RKO (cell line): Measurements from ENCODE around the gene KAZALD1.

Experiments
- DNase-seq: peaks from one replicate; pipeline ENCODE4 v3.0.0-alpha.2; 2016; ENCODE audit warnings: low spot score

The KAZALD1 gene

DNA sequence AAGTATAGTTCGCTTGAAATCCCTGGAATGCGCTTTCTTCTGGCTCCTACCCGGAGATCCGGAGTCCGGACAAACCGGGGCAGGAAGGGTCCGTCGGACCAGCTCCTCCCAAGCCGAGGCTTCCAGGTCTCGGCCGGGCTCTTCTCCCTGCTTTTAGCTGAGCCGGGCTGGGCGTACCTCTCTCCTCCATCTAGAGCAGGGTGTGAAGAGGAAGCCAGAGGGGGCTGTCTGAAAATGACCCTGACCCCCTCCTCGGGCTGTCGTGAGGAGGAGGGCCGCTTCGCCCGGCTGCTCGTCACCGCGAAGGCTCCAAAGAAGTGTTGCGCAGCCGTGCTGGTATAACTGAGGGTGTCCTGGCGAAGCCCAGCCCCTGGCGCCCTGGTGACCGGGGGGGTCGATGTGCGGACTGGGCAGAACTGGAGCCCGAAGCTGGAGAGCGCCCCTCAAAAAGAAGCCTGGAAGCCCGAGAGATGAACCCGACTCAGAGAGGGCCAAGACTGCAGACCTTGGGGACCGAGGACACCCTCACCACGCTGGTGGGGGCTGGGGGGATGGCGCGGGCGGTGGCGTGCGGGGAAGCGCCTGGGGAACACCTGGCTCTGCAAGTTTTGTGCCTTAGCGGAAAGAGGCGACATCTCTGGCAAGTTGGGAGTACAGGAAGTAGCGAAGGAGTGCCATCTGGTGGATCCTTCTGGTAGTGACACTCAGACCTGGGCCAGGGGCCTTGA, 5.7 kb downstream of the KAZALD1 start:
- DNase-seq: peak; percentile 90

DNA sequence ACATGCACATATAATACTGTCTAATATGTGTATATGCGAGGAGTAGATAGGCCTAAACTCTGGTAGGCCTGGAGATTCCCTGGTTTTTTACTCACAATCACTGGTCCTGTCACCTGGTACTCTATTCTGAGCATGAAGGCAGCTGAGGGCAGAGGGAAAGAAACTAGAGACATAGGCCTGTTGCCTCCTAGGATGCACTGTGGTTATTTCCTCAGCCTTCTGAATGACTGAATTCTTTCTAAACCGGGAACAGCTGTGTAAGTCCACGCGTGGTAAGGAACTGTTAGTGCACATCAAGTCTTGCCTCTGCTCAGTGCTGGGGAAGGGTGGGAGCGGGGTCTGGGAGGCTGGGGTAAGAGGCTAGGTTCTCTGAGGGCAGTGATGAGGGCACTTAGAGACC, 7.7 kb downstream of the KAZALD1 start:
- no peak for DNase-seq

DNA sequence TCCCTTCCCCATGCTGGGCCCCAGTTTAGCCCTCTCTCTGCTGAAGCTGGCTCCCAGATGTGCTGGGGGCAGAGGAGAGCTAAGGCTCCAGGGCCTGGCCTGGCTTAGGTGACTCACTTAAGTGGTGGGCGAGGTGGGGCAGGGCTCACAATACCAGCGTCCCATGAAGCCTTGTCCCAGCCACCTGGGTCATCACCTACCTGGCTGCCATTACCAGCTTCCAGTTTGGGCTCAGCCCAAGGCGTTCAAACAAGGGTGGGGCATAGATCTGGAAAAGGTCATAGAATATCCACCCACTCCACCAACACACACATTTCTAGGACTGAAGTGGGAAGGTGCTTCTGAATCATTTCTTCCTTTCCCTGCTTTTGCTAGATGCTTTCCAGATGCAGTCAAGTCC, 8.3 kb downstream of the KAZALD1 start:
- DNase-seq: no peak

DNA sequence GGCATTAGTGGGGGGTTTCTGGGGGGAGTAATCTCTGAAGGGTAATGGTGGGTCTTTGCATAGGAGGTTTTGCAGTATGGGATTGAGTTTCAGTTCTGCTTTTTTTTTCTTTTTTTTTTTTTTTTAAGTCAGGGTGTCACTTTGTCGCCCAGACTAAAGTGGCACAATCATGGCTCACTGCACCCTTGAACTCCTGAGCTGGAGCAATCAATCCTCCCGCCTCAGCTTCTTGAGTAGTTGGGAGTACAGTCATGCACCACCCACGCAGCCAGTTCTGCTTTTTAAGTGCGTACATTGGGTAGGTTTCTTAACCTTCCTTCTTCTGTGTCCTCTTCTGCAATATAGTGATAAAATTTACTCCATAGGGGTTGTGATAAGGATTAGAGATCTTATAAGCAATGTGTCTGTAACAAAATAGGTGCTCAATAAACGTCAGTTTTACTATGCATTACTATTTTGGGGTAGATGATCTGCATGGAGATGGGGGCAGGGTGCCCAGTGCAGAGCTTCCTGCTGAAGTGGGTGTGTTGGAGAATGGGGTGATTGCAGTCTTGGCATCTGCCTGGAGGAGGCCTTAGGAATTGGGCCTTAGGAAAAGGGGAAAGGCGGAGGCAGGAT, 9.6 kb downstream of the KAZALD1 start:
- DNase-seq: peak; percentile 62

DNA sequence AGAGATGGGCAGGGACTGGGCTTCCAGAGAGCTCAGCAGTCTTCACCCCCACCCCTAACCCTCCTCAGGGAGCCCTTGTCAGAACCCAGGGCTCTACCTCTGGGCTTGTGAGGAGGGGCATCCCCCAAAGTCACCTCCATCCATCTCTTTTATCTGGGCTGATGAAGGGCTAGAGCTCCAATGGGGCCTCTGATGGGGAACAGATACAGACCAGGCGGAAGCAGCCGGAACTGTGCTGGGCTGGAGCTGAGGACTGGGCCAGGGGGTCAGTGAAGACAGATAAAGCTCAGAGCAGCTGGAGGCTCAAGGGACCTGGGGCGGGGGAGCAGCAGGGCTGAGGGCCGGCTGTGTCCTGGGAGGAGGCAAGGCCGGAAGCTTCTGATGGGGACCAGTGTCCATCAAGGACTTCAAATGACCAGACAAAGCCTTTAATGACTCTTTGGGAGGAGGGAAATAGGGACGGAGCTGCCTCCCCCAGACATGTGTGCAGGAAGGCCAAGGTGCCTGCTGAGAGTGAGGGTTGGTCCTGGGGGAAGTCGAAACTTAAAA, 10.2 kb downstream of the KAZALD1 start:
- no peak for DNase-seq

DNA sequence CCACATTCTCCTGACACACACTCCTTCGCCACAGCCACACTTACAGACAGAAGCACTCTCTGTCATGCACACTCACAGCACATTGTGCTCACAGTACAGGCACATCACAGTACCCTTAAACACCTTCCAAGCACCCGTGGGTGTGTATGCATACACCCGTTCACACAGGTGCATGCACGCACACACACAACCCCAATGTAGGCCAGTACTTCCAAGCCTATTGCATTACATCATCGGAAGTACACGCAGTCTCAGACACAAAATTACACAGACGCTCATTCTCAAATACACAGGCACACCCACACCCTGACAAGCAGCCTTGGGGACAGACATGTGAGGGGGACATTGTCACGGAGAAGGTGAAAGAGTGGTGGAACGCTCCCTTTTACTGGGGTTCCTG, 11.1 kb downstream of the KAZALD1 start:
- no peak for DNase-seq

DNA sequence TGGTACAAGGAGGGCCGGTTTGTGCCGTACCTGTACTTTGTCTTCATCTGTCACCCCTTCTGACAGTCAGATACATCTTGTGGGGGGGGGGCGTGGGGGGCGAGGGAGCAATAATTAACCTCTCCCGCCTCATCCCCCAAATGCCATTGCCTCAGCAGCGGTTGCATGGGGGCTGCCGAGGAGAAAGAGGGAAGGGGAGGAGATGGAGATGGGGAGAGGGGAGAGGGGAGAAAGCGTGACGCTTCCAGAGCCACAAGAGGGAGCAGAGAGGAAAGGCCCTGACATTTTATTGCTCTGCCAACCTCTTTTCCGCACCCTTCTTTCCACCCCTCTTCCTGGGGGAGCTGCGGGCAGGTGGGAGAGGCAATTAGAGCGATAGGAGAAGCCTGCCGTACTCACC, 11.8 kb downstream of the KAZALD1 start:
- DNase-seq: no peak

DNA sequence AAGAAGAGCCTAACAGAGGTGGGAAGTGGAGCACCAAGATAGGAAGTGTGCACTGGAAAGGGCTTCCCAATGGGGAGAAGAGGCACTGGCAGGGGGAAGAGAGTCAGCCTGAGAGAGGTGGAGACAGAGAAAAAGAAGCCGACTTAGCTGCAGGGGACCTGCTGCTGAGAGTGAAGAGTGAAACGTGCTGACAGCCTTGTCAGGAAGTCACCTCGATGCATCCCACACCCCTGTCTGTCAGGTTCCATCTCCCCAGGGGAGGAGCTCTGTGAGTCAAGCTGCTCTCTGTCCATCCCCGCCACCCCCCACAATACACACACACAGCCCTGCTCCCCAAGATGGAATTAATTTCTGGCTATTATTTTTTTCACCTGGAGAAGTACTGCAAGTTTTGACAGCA, 14.0 kb downstream of the KAZALD1 start:
- DNase-seq: no peak

DNA sequence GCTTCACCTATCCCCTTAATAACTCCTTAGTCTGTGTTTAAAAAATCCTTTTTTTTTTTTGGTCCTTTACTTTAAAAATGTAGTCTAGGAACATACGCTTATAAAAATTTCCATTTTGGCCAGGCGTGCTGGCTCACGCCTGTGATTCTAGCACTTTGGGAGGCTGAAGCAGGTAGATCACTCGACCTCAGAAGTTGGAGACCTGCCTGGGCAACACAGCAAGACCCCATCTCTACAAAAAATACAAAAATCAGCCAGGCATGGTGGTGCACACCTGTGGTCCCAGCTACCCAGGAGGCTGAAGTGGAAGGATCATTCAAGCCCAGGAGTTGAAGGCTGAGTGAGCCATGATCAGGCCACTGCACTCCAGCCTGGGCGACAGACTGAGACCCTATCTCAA, 14.8 kb downstream of the KAZALD1 start:
- no peak for DNase-seq

DNA sequence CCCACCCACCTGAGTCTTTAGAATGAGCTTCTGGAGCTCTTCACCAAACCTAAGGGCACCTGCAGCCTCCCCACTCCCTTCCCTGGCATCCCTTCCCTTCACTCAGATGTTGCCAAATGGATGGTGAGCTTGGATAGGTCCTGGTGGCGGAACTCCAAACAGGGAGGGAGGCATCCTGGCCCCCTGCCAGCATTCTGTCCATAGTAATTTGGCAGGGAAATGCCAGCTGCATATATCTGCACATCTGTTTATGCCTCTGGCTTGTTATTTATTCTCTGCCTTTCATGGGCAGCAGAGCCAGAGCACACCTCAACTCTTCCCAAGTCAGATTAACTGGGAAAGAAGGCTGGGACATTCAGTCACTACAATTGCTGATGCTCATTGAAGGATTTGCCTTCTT, 18.1 kb downstream of the KAZALD1 start:
- no peak for DNase-seq

DNA sequence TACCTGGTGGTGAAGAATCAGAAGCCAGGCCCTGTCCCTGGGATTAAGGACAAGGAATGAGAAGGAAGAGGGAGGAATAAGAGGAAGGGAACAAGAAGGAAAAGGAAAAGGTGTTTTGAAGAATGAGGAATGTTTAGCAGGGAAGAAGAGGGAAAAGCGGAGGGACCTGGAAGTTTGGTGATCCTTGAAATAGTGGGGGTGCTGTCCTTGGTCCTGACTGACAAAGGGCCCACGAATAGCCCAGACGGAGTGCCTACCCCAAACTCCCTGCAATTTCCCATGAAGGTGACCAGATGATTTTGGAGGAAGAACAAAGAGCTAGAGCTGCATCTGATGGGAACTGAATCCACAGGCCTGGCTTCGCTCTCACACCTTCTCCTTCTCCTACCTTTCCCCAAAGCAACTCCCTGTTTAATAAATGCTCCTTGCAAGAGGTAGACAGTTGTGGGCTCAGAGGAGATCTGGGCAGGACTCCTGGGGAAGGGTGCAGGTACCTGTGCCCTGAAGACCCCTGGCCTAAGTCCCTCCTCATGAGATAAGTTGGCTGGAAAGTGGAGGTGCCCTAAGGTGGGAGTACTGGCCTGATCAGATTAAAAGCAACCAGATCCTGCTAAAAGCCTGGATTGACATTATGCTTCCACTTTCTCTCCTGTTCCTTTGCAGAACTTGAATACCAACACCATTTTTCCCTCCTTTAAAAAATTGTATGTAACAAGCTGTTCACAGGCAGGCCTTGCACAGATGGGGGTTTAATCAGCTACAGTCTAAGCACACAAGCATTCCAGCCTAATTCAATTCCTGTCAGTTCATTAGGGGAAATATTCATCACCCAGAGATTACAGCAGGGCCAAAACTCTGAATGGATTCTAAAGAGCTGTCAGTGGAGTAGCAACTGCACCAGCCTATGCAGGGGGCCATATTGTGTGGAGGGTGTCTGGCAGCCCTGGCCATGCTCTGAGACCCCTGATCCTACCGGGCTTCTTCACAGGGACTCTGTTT, 19.4 kb downstream of the KAZALD1 start:
- peak; percentile 32 for DNase-seq

DNA sequence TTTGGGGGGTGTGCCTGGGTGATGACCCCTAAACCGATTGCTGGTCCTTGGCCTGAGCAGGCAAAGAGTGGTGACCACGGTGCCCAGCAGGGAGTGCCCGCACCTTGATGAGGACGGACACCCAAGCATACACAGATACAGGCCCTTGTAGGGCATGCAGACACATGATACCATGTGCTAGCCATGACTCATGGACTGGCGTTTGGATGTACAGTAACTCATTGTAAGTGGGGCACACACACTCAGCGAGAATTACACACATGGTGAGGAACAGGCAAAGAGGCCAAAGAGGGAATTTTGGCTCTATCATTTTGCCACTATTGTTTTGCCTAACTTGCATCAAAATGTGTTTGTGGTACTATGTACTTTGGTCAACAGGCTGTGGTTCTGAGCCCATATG, 24.1 kb downstream of the KAZALD1 start:
- DNase-seq: peak; percentile 42

DNA sequence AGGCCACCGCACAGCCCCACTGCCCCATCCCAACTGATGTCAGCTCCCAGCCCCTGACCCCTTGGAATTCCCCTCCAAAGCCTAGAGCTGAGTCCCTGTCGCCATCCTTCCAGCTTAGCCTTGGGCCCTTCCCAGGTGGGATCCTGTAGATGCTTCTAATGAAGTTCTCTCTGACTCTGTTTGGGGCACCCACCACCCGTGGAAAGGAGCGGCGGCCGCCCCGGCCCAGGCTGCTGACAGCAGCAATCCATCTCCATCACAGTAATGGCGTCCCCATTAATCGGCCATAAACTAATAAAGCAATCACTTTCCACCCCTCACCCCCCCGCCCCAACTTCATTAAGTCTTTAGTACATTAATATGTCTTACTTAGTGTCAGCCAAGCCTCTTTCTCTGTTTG, 25.6 kb downstream of the KAZALD1 start:
- DNase-seq: no peak

DNA sequence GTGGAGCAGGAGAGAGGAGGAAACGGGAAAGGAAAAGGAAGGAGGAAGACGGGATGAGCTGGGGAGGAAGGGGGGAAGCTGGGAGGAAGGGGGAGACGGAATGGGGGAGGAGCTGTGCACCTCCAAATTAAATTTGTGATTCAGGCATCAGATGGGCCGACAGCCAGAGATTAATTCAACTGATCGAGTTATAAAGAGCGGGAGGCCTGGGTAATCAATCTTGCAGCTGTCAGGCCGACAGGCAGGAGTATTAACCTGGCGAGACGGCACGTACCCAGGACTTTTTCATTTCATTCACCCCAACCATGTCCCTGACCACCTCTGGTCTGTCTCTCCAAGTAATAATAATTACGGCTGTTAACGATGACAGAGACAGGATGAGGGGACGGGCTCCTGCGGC, 26.2 kb downstream of the KAZALD1 start:
- no peak for DNase-seq

DNA sequence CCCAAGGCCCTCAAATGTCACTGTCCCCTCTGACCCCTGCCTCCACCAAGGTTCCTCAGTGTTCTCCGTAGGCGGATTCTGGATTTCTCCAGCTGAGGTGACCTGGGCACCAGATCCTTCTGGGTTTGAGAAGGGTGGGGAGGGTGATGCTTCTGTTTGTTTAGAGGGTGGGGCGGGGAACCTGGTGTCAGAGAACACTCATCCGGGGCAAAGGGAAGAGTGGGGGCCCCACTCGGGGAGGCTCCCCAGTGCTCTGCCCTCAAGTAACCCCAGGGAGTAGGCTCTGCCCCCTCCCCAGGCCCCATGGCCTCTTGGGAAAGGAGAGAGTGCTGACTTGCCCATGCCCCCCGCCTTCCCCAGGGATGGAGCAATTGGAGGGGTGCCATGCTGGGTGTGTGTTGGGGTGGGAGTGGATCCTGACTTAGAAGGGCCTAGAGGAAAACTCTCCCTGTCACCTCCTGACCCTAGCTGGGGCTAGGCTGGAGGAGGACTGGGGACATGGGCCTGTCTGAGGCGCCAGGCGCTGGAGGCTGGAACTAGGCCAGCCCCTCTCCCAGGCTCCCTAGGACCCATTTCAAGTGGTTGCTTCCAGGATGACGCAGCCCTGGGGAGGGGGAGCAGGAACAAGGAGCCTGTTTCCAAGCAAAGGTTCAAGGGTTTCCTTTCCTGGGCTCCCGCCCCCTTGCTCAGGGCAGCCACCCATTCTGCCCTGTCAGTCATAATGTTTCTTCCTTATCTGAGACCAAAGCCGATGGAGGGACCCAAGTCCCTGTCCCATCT, 27.9 kb downstream of the KAZALD1 start:
- no peak for DNase-seq

DNA sequence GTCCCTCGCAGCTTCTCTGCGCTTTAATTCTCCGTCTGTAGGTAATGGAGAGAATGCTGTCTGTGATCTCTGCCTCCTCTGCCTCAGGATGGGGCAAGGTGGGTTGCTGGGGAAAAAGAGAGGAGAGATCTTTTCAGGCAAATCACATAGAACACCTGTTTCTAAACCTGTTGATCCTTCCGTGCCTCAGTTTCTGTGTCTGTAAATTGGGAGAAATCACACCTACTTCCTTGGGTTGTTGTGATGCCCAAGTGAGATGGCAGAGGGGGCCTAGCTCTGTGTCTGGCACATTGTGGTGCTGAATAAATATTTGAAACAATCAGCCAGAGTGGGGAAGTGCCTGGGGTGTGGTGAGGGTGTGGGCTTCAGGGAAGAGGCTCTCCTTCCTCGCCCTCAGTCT, 28.8 kb downstream of the KAZALD1 start:
- DNase-seq: no peak

DNA sequence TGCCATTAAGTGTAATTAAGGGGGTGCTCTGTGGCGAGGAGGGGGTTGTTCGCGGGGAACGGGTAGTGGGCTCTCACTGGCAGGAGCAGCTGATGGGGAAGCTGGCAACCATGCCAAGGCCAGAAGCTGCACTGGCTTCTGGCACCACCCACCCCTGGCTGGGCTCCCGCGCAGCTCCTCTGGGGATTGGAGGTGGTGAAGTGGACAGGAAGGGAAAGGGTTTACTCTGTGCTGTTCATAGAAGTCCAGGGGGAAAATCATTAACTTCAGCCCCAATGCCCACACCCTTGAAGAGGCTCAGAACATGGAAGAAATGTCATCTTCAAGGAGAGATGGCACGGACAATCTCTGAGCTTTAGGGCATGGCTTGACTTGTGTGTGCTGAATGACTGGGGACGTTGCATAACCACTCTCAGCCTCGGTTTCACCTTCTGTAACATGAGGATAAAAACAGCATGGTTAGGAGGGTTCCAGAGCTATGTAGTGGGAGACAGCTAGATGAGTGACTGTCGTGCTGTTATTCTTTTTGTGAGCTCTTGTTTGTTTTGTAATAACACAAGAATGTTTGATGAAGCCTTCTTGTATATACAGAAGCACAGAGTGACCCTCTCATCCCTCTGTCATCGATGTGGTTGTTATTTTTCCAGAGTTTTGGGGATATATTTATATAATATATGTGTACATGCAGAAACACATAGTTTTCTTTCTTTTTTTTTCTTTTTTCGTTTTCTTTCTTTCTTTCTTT, 29.9 kb downstream of the KAZALD1 start:
- no peak for DNase-seq

DNA sequence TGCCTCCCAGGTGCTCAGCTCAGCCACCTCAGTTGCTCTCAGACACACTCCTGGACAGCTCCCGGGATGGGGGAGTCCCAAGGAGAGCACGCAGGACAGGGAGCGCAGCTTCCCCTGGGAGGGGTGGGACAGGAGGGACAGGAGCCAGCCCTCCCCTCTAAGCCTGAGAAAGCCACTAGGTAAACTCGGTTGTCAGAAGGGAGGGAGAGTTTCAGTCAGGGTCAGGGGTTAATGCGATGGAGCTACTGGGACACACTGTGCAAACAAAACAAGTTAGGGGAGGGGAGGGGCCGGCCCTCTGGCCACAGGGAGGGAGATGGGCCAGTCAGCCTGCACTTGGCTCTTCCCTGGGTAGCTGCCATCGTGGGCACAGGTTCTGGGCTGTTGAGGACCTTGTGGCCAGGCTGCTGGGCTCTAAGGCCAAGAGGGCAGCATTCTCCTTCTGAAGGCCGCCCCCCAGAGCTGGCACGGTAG, 31.1 kb downstream of the KAZALD1 start:
- no peak for DNase-seq

DNA sequence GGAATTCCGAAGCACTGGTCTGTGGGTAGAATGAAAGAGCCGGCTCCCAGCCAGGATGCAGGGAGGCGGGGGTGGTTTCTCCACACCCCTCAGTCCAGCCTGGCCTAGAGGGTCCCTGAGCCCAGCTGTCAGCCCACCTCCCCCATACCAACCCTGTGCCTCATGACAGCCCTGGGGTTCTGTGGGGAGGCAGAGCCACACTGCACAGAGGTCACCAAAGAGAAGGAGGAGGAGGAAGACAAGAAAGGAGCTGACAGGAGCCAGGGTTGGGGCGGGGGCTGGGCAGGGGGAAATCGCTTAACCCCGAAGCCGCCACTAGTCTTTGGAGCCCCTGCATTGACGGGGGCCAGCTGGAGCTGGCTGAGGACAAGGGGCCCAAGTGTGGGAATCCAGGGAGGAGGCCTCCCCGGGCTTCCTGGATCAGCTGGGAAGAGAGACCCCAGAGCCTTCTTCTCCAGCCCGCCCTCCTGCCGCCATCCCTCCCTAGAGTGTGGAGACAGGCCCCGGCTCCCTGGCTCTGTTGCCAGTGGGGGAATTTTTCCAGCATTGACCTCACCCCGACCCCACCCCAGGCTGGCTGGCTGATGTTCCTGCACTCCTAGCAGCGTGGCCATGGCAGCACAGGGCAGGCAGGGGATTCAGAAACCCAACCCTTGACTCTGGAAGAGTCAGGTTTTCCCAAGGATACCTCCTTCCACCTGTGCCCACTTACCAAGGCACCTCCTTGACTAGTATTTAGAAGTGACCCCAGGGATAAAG, 32.5 kb downstream of the KAZALD1 start:
- DNase-seq: no peak

DNA sequence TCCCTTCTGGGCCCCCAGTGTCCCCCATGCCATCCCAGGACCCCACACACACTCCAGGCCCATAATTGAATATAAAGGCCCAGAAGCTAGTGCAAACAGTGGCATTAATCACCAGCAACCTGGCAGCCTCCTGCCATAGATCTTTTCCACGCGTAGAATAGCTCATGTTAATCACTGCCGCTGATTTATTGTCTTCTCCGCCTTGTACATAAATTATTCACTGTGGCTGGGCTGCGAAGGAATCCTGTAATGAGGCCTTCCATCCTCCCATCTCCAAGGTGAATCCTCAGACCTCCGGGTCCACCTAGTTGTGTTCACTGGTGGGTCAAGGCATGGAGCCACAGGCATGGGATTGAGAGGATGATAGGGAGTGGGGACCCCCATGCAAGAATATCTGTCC, 33.2 kb downstream of the KAZALD1 start:
- no peak for DNase-seq
